Stimulated activated CD8-positive, alpha-beta memory T cell treated with anti-CD3 and anti-CD28 coated beads, Interleukin-7, amount 100 ng/mL, for 48 hours (primary cell): ENCODE data around the gene AQP9.
"Not testable (repeated sequence)": the region's sequence is repeated elsewhere in the genome, so short reads cannot be mapped to it uniquely, and the experiment has no call there.

Experiments used
- DNase-seq, 2 donors: peaks; one replicate each; pipeline ENCODE4 v3.0.0-alpha.2; 2020; ENCODE audit warnings: low read depth in 1 of 2; ENCODE audit errors: extremely low read depth in 1 of 2

The AQP9 gene, protein sequence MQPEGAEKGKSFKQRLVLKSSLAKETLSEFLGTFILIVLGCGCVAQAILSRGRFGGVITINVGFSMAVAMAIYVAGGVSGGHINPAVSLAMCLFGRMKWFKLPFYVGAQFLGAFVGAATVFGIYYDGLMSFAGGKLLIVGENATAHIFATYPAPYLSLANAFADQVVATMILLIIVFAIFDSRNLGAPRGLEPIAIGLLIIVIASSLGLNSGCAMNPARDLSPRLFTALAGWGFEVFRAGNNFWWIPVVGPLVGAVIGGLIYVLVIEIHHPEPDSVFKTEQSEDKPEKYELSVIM

GRCh38 chr15:58138106-58138505 is at the start of gene AQP9:
TSS of gene AQP9 (plus strand) at chr15:58138381. CDS start at chr15:58138566, 185 bp downstream.
- no peak for DNase-seq

- DNase-seq, result no peak
These were observed 42.8 kb upstream of the AQP9 start for GRCh38 chr15:58095415-58095814.

- no peak for DNase-seq
These were observed 41.6 kb upstream of the AQP9 start for GRCh38 chr15:58096529-58097084.

GRCh38 chr15:58103482-58103881 is 34.7 kb upstream of the AQP9 start:
- DNase-seq, result no peak

- no peak for DNase-seq
These were observed 30.1 kb upstream of the AQP9 start for GRCh38 chr15:58108117-58108516.

GRCh38 chr15:58109419-58109818 is 28.8 kb upstream of the AQP9 start:
- no peak for DNase-seq

- no peak for DNase-seq
These were observed 27.0 kb upstream of the AQP9 start for GRCh38 chr15:58110999-58111717.

- DNase-seq, result no peak
These were observed 26.5 kb upstream of the AQP9 start for GRCh38 chr15:58111718-58112104.

- not testable (repeated sequence) for DNase-seq
These were observed 24.8 kb upstream of the AQP9 start for GRCh38 chr15:58113358-58113757.

DNA sequence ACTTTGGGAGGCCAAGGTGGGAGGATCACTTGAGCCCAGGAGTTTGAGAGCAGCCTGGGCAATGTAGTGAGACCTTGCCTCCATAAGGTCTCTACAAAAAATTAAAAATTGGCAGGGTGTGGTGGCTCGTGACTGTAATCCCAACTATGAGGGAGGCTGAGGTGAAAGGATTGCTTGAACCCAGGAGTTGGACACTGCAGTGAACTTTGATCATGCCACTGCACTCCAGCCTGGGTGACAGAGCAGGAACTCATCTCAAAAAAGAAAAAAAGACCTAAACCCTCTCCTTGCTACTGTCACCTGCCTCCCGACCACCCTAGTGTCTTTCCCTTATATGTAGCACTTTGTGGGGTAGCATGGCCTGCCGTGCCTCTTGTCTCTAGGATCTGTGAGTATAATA is 23.8 kb upstream of the AQP9 start:
- DNase-seq, result no peak

DNA sequence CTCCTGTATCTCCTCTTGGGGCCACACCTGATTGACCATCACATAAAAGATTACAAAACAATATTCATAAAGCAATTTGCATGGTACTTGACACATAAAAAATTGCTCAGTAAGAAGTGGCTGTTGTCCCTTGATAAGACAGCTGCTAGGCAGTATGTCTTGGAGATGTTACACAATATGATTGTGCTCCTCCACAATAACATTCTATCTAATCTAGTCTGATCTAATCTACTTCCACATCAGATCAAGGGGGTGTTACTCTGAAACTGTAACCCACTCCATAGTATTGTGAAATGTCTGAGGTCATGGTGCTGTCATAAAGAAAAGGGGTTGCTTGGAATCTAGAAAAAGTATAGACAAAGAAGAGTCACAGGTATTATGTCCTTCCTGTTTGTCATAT is 23.4 kb upstream of the AQP9 start:
- no peak for DNase-seq

DNA sequence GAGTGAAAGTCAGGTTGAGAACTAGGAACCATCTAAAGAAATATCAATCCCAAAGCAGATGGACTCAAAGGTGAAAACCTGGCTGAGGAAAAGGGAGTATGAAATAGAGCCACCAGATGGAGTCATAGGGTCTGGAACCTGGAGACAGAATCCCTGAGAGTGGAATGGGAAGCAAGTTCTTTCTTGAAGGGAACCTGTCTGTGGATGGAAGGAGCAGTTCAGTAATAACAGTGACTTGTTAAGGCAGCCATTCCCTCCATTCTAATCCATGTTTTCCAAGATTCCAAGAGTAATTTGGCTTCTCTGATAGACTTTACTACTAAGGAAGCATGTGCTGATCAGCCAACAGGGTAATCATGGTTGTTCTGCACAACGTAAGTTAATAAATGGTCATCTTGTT is 22.5 kb upstream of the AQP9 start:
- no peak for DNase-seq

GRCh38 chr15:58117619-58118018 is 20.6 kb upstream of the AQP9 start:
- DNase-seq, result no peak

DNA sequence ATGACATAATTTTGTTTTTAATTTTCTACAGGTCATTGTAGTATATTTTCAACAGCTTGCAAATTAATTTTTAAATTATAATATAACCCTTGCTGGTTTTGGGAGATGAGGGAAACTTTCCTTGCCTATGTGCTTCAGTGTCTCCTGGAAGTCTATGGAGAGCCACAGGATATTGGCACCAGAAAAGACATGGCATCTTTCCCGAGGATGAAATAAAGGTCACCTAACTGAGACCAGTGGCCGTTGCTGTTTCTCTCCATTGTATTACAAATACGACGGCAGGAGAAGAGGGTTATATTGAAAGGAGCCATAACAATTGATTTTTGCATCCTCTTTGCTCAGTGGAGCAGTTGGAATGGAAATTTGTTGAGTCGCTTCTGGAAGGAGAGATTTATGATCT is 19.9 kb upstream of the AQP9 start:
- DNase-seq, result no peak

- no peak for DNase-seq
These were observed 19.2 kb upstream of the AQP9 start for GRCh38 chr15:58119016-58119415.

GRCh38 chr15:58124585-58124984 is 13.6 kb upstream of the AQP9 start:
- no peak for DNase-seq

- DNase-seq, result no peak
These were observed 12.8 kb upstream of the AQP9 start for GRCh38 chr15:58125333-58125732.

DNA sequence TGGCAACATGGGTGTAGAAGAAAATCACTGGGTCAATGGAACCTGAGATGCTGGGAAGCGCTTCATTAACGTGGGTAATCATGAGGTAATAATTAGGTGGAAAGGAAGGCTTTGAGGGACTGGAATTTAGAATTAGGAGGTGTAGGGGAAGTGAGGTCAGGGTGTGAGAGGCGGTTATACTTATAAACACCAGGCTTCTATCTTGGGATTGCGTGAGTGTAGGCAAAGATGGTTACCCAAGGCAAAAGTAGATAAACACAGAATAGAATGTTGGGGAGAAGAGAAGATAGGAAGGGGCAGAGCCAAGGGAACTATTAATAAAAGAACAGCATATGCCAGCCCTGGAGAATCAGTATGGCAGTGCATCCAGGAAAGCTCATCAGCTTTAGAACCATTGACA is 3.3 kb upstream of the AQP9 start:
- DNase-seq, result no peak

- DNase-seq, result no peak
These were observed 2.5 kb upstream of the AQP9 start for GRCh38 chr15:58135511-58136174.

- no peak for DNase-seq
These were observed 1.4 kb upstream of the AQP9 start for GRCh38 chr15:58136731-58137130.

DNA sequence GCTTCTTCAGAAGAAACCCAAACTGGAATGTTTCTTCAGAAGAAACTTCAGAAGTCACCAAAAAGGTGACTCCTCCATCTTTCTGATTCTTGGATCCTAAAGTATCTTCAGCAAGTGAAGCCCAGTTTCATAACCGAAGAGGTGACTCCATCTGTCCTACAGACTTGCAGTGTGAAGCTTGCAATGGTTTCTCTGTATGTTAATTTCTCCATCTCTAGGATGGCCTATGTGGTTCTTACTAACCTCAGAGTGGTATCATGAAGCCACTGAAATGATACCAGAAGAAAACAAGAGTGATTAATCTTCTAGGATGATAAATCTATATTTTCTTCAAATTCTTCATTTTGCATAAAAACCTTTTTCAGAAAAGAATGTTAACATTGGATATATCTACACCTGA is 495 bp upstream of the AQP9 start:
- DNase-seq, result no peak
